GM21723 (cell line): ENCODE results near the gene NOLC1.

Experiments used
- ATAC-seq: cut with Tn5 transposase; IDR thresholded peaks from one replicate; pipeline ENCODE4 v1.9.1; 2021; ENCODE audit warnings: mild to moderate bottlenecking, moderate library complexity; ENCODE audit not compliant: unreplicated experiment

The NOLC1 gene

GRCh38 chr10:102121739-102122372 lies 30.3 kb upstream of the NOLC1 start:
- no peak for ATAC-seq

DNA sequence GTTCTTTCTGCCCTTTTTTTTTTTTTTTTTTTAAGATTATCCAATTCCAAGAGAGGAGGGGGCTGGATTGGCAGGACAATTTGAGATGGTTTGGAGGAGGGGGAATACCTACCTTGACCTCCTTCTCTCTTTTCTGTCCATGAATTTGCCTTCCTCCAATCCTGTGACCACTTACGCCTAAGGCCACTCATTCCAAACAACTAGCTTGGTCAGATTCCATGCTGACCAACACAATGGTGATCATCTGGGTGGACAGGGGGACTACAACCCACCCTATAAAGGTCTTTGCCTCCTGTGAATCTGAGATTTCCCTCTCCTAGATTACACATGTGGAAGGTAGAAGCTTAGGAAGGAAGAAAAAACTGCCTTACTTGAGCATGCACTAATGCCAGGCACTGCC lies 29.7 kb upstream of the NOLC1 start:
- ATAC-seq = no peak

- no peak for ATAC-seq
Observed at GRCh38 chr10:102123223-102123622, 29.0 kb upstream of the NOLC1 start.

DNA sequence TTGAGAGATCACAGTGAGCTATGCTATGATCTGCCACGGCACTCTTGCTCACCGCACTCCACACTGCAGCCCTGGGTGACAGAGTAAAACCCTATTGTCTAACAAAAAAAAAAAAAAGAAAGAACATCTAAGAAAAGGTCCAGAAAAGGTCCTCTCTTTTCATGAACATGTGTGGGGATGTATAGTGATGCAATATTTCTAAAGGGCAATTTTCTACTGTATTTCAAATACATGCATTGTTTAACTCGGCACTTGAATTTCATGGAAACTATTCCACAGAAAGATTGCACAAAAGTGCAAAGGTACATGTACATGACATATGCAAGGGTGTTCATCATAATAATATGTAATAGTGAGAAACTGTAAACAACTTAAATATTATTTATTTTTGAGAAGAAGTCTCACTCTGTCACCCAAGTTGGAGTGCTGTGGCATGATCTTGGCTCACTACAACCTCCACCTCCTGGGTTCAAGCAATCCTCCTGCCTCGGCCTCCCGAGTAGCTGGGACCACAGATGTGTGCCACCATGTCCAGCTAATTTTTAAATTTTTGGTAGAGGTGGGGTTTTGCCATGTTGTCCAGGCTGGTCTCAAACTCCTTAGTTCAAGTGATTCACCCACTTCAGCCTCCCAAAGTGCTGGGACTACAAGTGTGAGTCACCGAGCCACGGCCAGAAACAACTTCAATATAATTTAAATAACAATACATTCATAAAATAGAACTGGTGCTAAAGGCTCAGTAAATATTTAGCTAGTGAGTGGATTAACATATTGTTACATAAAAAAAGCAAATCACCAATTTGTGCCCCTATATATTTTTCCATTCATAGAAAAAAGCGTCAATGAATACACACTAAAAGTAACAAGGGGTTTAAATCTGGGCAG lies 20.7 kb upstream of the NOLC1 start:
- no peak for ATAC-seq

GRCh38 chr10:102132193-102132562 lies 20.0 kb upstream of the NOLC1 start:
- ATAC-seq = no peak

- ATAC-seq = peak; percentile 91
Observed at GRCh38 chr10:102132563-102133372, 19.4 kb upstream of the NOLC1 start, which contains the start of gene PPRC1. PPRC1 (plus strand) TSS chr10:102133040; CDS start chr10:102133069, 29 bp downstream.

DNA sequence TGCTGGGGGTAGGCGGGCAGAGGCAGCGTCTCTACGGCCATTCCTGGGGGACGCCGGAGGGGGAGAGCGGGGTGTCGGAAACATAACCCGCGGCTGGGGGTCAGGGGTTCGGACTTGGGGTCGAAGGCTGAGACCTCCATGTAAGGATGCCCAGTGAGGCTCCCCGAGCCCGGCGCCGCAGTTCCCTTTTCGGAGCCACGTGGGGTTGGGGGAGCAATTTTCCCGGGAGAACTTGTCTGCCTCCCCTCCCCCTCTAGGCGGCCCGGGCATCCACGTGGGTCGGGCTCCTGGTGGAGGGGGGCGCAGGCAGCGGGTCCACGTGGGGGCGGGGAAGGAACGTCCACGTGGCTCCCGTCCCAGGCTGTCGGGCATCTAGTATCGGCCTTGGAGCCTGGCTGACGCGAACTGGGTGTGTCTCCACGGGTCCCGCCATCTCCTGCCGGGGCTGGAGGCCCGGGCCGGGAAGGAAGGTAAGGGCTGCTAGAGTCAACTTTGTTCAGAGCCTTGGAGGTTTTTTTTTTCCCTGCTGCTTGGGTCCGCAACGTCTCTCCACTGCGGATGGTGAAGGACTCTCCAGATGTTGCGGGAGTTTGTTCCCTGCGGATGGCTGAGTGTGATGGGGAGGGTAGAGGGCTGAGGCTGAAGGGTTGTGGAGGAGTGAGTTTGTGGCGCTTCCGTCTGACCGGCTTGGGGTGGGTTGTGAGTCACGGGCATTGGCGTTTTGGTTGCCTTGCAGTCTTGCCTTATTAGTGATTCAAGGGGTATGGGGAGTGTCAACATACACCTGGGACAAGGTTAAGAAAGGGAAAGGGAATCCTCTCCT lies 18.6 kb upstream of the NOLC1 start:
- peak; percentile 25 for ATAC-seq

DNA sequence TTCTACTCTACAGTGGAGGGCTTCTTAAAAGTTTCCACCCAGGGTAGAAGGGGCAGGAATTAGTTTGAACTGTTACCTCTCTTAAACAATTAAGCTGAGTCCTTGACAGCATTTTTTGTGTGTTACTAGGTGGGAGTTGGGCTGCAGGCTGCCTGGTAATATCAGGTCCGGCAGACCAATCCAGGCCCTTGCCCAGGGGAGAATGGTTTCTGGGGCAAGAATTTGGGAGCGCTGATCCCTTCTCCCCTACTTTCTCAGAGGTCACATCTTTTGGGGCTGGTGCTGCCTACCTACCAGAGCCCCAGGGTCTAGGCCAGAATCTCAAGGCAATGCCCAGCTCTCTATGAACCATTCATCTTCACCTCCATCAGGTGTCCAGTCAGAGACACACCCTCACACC lies 17.8 kb upstream of the NOLC1 start:
- no peak for ATAC-seq

DNA sequence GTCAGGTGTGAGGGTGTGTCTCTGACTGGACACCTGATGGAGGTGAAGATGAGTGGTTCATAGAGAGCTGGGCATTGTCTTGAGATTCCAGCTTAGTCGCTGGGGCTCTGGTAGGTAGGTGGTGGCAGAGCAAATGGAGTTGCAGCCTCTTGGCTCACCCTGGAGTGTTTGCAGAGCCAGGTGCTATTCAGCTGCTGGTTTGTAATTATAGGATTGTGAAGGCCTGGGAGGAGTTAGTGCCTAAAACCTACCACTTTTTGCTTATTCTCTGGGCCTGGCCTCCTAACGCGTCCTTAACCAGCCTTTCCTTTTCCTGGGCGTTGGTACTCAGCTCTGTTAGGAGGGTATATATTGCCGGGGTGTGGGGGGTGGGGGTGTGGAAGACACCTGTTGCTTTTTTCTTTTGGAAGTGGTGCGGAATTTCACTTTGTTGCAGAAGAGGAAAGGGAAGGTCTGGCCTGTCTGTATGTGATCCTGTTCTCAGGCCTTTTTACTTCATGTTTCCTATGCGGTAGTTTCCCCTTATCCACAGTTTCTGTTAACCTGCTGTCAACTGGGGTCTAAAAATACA lies 16.1 kb upstream of the NOLC1 start:
- no peak for ATAC-seq

- ATAC-seq = no peak
Observed at GRCh38 chr10:102139281-102140110, 12.7 kb upstream of the NOLC1 start.

GRCh38 chr10:102140218-102140617 lies 12.0 kb upstream of the NOLC1 start:
- ATAC-seq = no peak

DNA sequence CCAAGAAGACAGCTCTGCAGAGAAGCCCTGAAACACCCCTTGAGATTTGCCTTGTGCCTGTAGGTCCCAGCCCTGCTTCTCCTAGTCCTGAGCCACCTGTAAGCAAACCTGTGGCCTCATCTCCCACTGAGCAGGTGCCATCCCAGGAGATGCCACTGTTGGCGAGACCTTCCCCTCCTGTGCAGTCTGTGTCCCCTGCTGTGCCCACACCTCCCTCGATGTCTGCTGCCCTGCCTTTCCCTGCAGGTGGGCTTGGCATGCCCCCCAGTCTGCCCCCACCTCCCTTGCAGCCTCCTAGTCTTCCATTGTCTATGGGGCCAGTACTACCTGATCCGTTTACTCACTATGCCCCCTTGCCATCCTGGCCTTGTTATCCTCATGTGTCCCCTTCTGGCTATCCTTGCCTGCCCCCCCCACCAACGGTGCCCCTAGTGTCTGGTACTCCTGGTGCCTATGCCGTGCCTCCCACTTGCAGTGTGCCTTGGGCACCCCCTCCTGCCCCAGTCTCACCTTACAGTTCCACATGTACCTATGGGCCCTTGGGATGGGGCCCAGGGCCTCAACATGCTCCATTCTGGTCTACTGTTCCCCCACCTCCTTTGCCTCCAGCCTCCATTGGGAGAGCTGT lies 11.2 kb upstream of the NOLC1 start:
- no peak for ATAC-seq

DNA sequence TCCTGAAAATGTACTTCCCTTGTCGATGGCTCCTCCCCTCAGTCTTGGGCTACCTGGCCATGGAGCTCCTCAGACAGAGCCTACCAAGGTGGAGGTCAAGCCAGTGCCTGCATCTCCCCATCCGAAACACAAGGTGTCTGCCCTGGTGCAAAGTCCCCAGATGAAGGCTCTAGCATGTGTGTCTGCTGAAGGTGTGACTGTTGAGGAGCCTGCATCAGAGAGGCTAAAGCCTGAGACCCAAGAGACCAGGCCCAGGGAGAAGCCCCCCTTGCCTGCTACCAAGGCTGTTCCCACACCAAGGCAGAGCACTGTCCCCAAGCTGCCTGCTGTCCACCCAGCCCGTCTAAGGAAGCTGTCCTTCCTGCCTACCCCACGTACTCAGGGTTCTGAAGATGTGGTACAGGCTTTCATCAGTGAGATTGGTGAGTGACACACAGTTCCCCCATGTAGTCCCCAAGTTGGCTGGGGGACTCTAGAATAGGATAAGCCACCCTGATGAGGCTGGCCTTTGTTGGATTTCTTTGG lies 10.5 kb upstream of the NOLC1 start:
- no peak for ATAC-seq

- no peak for ATAC-seq
Observed at GRCh38 chr10:102146971-102147428, 5.2 kb upstream of the NOLC1 start.

GRCh38 chr10:102147561-102147960 lies 4.6 kb upstream of the NOLC1 start:
- ATAC-seq = no peak

GRCh38 chr10:102148275-102148674 lies 3.9 kb upstream of the NOLC1 start:
- no peak for ATAC-seq

GRCh38 chr10:102150970-102151773 lies 1.0 kb upstream of the NOLC1 start:
- no peak for ATAC-seq

DNA sequence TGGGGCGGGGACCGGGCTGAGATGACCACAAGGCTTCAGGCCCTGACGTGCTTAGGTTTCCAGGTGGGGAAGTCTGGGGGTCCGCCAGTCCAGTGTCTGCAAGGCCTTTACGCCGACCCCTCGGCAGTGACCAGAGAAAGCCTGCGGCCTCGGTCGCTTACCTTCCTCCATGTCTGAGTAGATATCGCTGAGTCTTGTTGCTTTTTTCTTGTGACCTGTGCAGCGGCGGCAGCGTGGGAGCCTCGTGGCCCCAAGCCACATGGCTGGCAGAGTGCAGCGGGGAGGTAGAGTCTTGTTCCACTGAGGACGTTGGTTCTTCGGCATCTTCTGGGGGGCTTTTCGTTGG lies 329 bp downstream of the NOLC1 start:
- peak; percentile 22 for ATAC-seq
